GM19438 (cell line): Measurements from ENCODE around the gene DPP10.

Experiments
- ATAC-seq: cut with Tn5 transposase; IDR thresholded peaks from one replicate; pipeline ENCODE4 v1.9.1; 2021; ENCODE audit warnings: low read depth; ENCODE audit not compliant: unreplicated experiment

Gene DPP10

GRCh38 chr2:114579542-114579941 is 137.1 kb downstream of the DPP10 start:
- no peak for ATAC-seq

- no peak for ATAC-seq
Measured at GRCh38 chr2:114580691-114581090, 138.2 kb downstream of the DPP10 start.

DNA sequence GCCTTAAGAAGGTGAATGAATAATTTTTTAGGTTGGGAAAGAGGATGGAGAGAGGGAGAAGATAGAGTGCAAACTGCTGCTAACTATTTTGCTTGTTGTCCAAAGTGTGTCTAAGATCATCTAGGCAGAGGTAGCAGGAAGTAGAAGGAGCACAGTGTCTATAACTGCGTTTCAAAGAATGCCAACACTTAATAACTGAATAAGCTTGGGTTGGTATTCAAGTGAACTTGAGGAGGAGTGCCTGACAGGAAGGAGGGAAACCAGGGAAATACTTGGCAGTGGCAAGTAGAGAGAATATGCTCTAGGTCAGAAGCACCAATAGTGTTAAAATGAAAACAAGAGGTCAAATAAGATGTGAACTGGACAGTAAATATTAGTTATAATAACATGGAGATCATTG is 155.9 kb downstream of the DPP10 start:
- no peak for ATAC-seq

- ATAC-seq, result no peak
Measured at GRCh38 chr2:114609203-114609602, 166.8 kb downstream of the DPP10 start.

GRCh38 chr2:114609801-114610200 is 167.4 kb downstream of the DPP10 start:
- no peak for ATAC-seq

DNA sequence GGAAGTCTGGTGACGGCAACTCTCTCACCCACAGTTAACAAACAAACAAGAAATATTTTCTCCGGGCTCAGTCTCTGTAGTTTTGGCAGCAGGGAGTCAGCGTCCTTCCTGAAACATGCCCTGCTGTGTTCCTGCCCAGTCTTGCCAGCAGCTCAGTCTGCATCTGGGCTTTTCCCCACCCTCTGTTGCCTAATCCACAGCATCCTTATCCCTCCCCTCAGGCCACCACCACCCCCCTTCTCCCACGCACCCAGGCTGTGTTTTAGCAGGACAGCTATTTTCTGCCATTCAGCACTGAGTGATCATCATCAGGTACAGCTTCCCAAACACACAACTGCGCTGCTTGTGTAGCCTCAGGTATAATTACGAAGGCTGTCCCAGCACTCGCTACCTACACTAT is 168.2 kb downstream of the DPP10 start:
- ATAC-seq, result no peak

DNA sequence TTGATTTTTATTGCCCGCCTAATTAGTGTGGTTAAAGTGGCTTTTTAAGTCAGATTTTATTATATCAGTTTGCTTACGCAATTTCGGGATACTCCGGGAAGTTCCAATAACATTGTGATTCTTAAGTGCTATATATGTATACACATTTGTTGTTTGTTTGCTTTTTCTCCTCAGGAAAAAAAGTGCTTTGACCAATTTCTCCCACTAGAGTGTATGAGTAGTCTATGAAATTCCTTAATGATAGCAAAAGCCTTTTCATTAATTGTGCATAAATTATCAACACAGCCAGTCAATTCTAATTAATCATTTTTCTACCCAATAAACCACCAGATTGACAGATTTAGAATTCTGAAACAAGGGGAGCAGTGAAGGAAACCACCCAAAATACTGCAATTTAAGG is 172.2 kb downstream of the DPP10 start:
- no peak for ATAC-seq

GRCh38 chr2:114628481-114628880 is 186.0 kb downstream of the DPP10 start:
- ATAC-seq, result no peak

DNA sequence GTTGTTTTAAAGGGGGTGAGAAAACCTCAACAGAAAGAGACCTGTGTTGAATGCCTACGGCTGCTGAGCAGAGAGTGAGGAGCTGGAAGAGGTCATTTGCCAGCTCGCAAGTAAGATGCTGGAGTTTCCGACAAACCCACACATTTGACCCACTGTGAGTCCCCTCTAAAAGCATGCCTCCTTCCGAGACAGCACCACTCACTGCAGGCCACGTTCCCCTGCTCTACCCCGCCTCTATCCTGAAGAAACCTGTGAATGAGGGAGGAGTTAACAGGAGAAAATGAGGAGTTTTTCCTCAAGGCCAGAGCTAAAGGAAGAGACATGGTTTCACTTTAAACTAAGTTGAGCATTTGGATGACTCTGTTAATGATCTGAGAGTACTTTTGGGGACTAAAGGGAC is 188.7 kb downstream of the DPP10 start:
- no peak for ATAC-seq

DNA sequence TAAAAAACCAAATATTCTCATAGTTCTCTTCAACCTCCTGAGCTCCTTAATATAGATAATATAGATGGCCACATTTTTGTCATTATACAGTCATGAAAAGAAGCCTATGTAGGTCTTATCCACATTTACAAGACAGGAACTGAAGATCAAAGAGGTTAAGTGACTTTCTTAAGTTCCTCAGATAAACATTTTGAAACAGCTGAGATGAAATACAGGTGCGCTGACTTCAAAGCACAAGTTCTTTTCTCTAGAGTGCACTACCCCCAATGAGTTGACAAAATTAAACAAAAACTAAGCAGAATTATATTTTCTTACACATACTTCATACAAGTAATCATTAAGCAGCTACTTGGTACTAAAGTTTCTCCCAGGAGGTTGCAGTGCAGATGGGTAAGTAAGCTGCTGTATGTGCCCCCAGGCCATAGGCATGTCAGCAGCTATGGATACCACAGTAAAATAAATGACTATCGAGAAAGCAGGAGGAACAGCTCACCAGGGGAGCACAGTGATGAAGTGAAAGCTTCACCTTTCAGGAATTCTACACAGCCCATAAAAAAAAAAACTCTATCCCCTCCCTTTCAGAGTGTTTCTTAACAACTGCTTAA is 199.8 kb downstream of the DPP10 start:
- no peak for ATAC-seq

GRCh38 chr2:114642988-114643553 is 200.6 kb downstream of the DPP10 start:
- no peak for ATAC-seq

GRCh38 chr2:114651933-114652332 is 209.5 kb downstream of the DPP10 start:
- ATAC-seq, result no peak

- ATAC-seq, result no peak
Measured at GRCh38 chr2:114659880-114660279, 217.4 kb downstream of the DPP10 start.

GRCh38 chr2:114661971-114662939 is 219.8 kb downstream of the DPP10 start:
- no peak for ATAC-seq

GRCh38 chr2:114668415-114668814 is 226.0 kb downstream of the DPP10 start:
- no peak for ATAC-seq

DNA sequence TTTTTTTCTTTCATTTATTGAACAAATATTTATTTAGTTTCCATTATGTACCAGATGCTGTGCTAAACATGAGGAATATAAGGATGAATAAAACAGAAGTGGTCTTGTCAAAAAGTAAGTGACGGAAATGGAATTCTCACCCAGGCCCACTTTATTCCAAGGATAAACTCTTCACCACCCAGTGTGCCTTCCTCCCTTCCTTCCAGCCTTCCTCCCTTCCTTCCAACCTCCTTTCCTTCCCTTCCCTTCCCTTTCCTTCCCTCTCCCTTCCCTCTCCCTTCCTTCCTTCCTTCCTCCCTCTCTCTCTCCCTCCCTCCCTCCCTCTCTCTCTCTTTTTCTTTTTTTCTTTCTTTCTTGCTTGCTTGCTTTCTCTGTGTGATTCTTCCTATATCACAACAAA is 240.8 kb downstream of the DPP10 start:
- no peak for ATAC-seq

GRCh38 chr2:114684403-114684802 is 242.0 kb downstream of the DPP10 start:
- ATAC-seq, result no peak

- ATAC-seq, result no peak
Measured at GRCh38 chr2:114685102-114685501, 242.7 kb downstream of the DPP10 start.

- ATAC-seq, result no peak
Measured at GRCh38 chr2:114688241-114688640, 245.8 kb downstream of the DPP10 start.

- ATAC-seq, result no peak
Measured at GRCh38 chr2:114698520-114698919, 256.1 kb downstream of the DPP10 start.

GRCh38 chr2:114699423-114699944 is 257.0 kb downstream of the DPP10 start:
- ATAC-seq, result no peak
